ENCODE measurements around the gene SEMA5B.

Gene SEMA5B

DNA sequence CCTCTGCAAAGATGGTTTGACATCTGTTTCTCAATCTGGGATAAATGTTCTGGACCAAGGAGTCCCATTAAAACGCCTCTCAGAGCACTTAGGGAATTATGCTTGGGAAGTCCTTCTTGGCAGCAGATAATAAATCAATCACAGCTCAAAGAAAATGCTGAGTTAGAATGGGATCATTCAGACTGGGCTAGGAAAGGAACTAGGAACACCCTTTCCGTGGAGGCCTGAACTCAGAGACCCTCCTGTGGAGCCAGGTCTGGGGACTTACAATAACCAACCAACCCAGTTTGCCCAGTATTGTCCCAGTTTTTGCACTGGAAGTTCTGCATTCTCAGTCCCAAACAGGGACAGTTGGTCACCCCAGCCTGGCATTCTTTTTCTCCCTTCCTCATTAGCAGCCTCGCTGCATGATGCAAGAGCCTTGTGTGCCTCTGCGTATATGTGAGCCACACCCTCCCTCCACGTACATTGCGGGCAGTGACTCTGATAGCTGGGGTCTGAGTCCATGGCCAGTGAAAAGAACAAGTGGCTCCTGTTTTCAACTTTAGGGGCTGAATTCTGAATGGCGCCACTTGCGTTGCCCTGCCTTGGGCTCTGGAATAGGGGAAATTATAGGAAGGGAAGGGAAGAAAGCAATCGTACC lies 88.7 kb downstream of the SEMA5B start:
- no peak overlapping the region for H3K4me3 ChIP-seq (ENCODE audit: low read depth, low read length)
- H3K36me3 ChIP-seq (replicated peaks), result no peaks in the 10 kb centered on the region
- H3K27ac ChIP-seq, result no peak overlapping the region
- DNase-seq, result no peak
- TF ChIP-seq, protein P1, sequence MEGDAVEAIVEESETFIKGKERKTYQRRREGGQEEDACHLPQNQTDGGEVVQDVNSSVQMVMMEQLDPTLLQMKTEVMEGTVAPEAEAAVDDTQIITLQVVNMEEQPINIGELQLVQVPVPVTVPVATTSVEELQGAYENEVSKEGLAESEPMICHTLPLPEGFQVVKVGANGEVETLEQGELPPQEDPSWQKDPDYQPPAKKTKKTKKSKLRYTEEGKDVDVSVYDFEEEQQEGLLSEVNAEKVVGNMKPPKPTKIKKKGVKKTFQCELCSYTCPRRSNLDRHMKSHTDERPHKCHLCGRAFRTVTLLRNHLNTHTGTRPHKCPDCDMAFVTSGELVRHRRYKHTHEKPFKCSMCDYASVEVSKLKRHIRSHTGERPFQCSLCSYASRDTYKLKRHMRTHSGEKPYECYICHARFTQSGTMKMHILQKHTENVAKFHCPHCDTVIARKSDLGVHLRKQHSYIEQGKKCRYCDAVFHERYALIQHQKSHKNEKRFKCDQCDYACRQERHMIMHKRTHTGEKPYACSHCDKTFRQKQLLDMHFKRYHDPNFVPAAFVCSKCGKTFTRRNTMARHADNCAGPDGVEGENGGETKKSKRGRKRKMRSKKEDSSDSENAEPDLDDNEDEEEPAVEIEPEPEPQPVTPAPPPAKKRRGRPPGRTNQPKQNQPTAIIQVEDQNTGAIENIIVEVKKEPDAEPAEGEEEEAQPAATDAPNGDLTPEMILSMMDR (IDR thresholded peaks at IDR 0.05; ENCODE audit: low read depth, low read length, missing control alignments), result no peak
- in situ Hi-C loops (cut with HindIII; ENCODE audit: low pct_ligation_motif_present, low sequenced_read_pairs), result no loop called here
- no peaks in the 10 kb centered on the region for H3K27me3 ChIP-seq (replicated peaks)

DNA sequence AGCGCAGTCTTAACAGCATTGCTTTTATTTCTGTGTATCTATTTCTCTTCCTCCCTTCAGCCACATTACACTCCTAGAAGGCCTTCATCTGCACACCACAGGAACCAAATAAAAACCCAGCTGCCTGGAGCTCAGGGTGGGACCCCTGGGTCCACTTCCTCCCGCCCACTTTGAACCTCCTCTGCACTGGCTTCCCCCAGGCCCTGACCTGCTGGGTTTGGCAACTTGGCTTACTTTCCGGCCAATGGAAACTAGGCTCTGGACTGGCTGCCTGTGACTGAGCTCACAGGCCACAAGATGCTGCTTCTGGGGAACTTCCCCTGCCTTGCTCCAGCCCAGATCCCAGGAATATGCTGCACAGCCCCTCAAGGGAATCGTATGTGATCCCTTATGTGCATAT lies 89.8 kb downstream of the SEMA5B start:
- DNase-seq, result no peak
- in situ Hi-C loops (cut with HindIII; ENCODE audit: low pct_ligation_motif_present, low sequenced_read_pairs), result no loop called here
- TF ChIP-seq, protein P1 (IDR thresholded peaks at IDR 0.05; ENCODE audit: low read depth, low read length, missing control alignments), result no peak
- Histone ChIP-seq H3K36me3 (replicated peaks) (no peaks in the 10 kb centered on the region), H3K27ac (no peak overlapping the region), H3K27me3 (replicated peaks) (no peaks in the 10 kb centered on the region), H3K4me3 (ENCODE audit: low read depth, low read length) (no peak overlapping the region)

DNA sequence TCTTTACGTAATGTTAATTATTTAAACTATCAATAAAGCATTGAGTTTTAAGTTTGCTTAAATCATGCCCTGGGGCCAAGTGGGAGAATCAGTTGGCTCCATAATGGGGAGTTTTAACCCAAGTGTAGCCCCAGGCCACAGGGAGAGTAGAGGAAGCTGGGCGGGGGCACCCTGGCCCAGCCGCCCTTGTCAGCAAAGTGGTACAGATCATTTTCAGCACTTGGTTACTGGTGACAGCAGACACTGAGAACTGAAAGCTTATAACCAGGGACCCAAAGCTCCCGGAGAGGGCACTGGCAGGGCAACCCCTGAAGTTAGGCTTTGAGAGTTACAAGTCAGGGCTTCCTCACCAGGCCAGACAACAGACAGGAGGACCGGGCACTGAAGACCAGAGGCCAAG lies 90.6 kb downstream of the SEMA5B start:
- in situ Hi-C loops (cut with HindIII; ENCODE audit: low pct_ligation_motif_present, low sequenced_read_pairs), result no loop called here
- no peaks in the 10 kb centered on the region for H3K36me3 ChIP-seq (replicated peaks)
- H3K27me3 ChIP-seq (replicated peaks), result no peaks in the 10 kb centered on the region
- TF ChIP-seq, protein P1 (IDR thresholded peaks at IDR 0.05; ENCODE audit: low read depth, low read length, missing control alignments), result no peak
- H3K4me3 ChIP-seq (ENCODE audit: low read depth, low read length), result no peak overlapping the region
- H3K27ac ChIP-seq, result no peak overlapping the region
- no peak for DNase-seq

DNA sequence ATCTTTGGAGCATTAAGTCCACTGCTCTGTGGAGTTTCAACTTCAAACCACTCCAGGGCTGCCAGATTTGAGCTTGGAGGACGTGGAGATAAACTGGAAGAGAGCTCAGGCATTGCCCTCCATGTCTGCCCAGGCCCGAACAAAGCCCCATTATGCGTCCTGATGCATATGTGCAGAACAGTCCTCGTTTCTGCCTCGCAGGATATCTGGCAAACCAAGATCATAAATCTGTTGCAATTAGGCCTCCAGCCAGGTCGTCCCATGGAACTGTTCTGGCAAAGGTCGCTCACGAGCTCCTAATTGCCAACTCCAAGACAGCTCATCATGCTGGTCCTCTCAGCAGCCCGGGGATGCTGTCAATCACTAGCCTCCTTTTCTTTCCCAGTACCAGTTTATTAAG lies 91.2 kb downstream of the SEMA5B start:
- Histone ChIP-seq H3K36me3 (replicated peaks) (no peaks in the 10 kb centered on the region), H3K27ac (no peak overlapping the region), H3K27me3 (replicated peaks) (no peaks in the 10 kb centered on the region), H3K4me3 (ENCODE audit: low read depth, low read length) (no peak overlapping the region)
- no peak for DNase-seq
- in situ Hi-C loops (cut with HindIII; ENCODE audit: low pct_ligation_motif_present, low sequenced_read_pairs), result no loop called here
- TF ChIP-seq, protein P1 (IDR thresholded peaks at IDR 0.05; ENCODE audit: low read depth, low read length, missing control alignments), result no peak

DNA sequence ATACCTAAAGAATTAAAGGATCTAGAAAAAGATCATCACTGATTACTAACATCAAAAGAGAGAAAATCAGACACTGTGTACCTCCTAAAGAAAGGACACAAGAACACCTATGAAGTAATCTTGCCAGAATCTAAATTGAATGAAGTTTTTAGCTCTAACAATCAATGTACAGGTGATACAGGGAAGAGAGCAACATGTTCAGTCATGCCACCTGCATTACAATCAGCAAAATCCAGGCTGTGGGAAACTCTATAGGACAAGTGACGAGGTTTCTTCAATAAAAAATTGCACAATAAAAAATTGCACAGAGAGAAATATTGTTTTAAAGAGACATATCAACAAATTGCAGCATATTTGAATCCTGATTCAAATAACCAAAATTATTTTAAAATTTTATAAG lies 93.3 kb downstream of the SEMA5B start:
- Histone ChIP-seq H3K36me3 (replicated peaks) (no peaks in the 10 kb centered on the region), H3K27me3 (replicated peaks) (no peaks in the 10 kb centered on the region), H3K27ac (no peak overlapping the region), H3K4me3 (ENCODE audit: low read depth, low read length) (no peak overlapping the region)
- no peak for DNase-seq
- TF ChIP-seq, protein P1 (IDR thresholded peaks at IDR 0.05; ENCODE audit: low read depth, low read length, missing control alignments), result no peak
- in situ Hi-C loops (cut with HindIII; ENCODE audit: low pct_ligation_motif_present, low sequenced_read_pairs), result no loop called here

Measured in brain microvascular endothelial cell (primary cell).